HuH-7 (cell line): ENCODE results near the gene ARX.

ENCODE experiments used
- DNase-seq: peaks from one replicate; pipeline ENCODE4 v3.0.0; 2011; ENCODE audit warnings: low spot score

The ARX gene

GRCh38 chrX:25015486-25016360 lies at the start of gene ARX:
TSS of gene ARX (minus strand) at chrX:25015965. CDS start at chrX:25015737, 228 bp downstream.
- DNase-seq, result no peak

DNA sequence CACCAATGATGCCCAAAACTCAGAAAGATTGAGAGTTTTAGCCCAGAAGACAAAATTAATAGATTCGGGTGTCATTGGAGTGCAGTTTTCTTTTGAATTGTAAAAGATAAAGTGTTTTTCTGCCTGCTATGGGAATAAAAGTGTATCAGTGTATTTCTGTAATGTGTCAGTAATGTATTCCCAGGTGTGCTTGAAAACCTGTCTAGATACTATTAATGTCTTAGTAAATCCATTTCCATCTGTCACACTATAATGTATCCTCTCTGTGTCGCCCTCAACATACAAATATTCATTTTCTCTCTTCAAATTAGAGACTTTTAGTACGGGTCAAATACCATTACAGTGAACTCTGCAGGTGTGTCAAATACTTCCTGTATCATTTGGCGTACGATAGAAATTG lies 43.5 kb upstream of the ARX start:
- DNase-seq, result no peak

- DNase-seq, result no peak
Observed at GRCh38 chrX:25052798-25053534, 37.2 kb upstream of the ARX start.

DNA sequence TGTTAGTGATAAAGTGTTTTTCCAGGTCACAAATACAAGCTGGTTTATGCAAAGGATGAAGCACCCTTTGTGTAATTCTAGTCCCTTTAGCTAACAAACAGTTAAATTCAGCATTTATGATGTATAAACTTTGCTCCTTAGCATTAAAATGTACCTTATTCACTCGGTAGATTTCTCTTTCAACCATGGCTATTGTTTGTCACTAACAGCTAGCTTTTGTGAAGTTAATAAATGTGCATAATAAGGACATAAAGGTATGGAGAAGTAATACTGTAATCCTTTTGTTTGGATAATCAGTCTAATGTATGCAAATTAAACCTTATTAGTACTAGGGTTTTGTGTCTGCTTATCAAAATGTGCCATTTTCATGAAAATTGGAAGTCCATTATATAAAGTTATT lies 34.2 kb upstream of the ARX start:
- DNase-seq, result no peak

DNA sequence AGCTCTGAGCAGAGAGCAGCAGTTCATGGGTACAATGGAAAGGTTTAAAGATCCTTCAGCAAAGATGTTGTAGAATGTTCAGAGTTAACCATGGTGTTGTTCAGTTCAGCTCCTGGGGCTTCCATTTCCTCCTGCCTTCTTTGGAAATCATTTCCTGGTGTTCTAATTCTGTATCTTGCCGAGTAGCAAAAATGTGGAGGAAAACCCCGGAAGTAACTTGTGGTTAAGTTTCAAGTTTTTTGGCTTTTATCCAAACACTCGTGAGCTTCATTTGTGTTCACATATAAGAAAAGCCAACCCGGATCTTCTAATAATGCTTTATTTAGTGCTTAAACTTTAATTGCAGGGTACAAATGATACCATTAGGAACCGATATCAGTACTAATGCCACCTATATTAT lies 33.6 kb upstream of the ARX start:
- no peak for DNase-seq

GRCh38 chrX:25048178-25048577 lies 32.4 kb upstream of the ARX start:
- DNase-seq, result no peak

DNA sequence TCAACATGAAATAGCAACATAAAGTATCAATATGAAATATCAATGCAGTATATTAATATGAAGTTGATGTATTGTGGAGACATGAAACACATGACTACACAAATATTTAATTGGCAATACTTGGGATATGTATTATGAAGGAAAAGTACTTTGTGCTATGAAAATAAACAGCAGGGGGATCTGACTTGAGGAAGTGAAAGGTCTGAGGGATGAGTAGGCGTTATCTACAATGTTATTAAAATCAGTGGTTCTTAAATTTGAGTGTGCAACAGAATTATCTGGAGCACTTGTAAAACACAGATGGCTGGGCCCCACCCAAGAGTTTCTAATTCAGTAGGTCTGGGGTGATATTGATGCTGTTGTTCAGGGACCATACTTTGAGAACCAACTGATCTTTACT lies 27.4 kb upstream of the ARX start:
- no peak for DNase-seq

- DNase-seq, result no peak
Observed at GRCh38 chrX:25039036-25039435, 23.3 kb upstream of the ARX start.

DNA sequence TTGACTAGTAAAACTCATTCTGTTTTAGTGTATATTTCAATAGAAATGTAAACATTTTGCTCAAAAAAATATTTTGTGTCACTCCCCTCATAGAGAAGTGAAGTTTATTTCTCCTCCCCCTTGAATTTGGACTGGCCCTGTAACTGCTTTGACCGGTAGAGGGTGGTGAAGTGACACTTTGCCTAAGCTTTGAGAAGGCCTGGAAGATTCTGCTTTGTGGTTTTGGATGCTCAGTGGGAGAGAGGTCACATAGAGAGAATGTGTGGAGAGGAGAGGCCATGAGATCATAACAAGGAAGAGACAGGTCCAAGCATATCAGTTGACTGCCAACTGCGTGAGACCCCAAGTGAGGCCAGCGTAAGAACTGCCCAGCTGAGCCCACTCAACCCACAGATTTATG lies 19.1 kb upstream of the ARX start:
- no peak for DNase-seq

DNA sequence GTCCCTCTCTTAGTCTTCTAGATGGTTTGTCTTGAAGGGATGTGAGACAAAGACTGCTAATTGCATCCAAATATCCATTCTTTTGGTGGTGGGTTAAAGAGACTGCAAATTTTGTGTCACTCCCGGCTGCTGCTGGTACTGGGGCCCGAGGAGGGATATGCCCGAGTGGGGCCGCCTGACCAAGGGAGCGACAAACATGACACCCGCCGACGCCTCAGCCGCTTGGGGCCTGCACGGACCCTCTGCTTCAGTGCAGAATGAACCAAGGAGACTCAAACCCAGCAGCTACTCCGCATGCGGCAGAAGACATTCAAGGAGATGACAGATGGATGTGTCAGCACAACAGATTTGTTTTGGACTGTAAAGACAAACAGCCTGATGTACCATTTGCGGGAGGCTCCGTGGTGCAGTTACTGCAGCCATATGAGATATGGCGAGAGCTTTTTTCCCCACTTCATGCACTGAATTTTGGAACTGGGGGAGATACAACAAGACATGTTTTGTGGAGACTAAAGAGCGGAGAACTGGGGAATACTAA lies 13.6 kb upstream of the ARX start:
- no peak for DNase-seq

GRCh38 chrX:25028726-25029125 lies 13.0 kb upstream of the ARX start:
- no peak for DNase-seq

DNA sequence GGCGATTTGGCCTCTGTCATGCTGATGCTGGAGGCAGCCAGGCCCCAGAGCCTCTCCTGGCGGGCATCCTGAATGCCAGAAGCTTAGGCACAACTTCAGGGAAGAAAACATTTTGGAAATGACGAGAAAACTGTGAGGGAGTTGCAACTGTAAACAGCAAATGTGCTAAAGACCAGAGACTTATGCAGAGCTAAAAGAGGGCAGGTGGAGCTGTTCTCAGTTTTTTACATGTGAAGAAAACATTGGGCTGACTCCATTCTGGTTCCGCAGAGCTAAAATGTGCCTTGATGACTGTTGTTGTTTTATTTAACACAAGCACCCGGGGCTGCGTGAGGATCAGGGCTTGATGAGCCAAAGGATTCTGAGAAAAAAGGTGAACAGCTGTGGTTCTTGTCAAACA lies 10.8 kb upstream of the ARX start:
- DNase-seq, result no peak

- no peak for DNase-seq
Observed at GRCh38 chrX:25025615-25026014, 9.8 kb upstream of the ARX start.

- no peak for DNase-seq
Observed at GRCh38 chrX:25023908-25024307, 8.1 kb upstream of the ARX start.

DNA sequence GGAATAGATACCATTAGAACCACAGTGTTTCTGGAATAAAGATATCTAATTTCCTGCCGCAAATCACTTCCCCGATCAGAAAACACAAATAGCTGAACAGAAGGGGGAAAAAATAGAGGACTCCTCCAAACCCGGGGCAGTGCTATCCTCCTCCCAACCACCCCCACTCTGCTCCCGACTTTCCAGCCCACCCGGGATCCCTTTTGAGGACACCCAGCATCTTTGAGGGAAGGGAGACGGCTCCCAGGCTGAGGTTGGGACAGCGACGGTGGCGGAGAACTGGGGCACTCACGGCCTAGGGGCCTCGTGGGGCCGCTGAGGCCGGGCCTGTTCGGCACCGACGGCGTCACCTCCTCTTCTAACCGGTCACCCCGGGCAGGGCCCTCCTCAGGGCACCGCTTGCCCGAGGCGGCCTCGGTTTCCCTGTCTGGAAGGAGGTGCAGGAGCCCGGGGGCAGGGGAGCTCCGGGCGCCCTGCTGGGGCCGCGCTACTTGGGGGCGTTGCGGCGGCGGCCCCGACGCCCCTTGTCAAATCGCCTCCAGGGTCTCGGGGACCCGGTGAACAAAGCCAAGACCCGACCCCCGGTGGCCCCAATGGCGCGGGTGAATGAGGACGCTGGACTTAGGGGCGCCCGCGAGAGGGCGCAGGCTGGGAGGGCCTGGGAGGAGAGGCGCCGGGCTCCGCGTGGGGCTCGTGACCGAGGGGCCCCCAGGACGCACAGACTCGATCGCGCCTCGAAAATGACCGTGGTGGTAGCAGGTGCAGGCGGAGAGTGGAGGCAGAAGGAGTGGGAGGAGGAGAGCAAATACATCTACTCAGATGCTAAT lies 6.9 kb upstream of the ARX start:
- no peak for DNase-seq

GRCh38 chrX:25020905-25021449 lies 5.2 kb upstream of the ARX start:
- DNase-seq, result peak; percentile 75

- no peak for DNase-seq
Observed at GRCh38 chrX:25020391-25020904, 4.7 kb upstream of the ARX start.

- no peak for DNase-seq
Observed at GRCh38 chrX:25019707-25020390, 4.1 kb upstream of the ARX start.

DNA sequence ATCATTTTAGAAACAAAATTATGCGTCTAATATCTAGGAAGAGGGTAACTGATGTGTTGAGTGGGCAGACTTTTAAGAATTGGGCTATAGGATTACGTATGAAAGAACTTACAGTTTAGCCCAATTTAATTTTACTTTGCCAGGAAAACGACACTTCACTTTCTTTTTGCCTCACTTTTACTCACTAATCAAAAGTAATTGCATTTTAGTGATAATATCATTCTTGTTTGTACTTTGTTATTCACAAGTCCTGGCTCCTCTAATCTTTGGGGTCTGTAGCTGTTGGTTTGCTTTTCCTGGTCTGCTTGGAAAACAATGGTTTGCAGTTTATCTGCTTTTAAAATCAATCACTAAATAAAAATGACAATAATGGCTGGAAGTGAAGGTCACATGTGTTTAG lies 2.9 kb upstream of the ARX start:
- DNase-seq, result no peak

- no peak for DNase-seq
Observed at GRCh38 chrX:25017667-25018247, 2.0 kb upstream of the ARX start.
